Bronchial epithelial cell (primary cell): ENCODE data around the gene ATP6V0D1. TPM values are rescaled to one million over a fixed set of nuclear protein-coding genes. Genes with fewer than 3 reads are reported as not detected.

Source experiments
- DNase-seq: peaks from one replicate; pipeline ENCODE4 v3.0.0-alpha.2; 2010; ENCODE audit warnings: low read depth
- FAIRE-seq: peaks from 2 replicates; lab custom pipeline; 2011; peaks lifted over from hg19 to GRCh38; lab: Jason Lieb, UNC
- H3K27me3 ChIP-seq: 2 replicates; pipeline ENCODE4 v1.5.1; 2011; ENCODE audit warnings: low read length; ENCODE audit not compliant: control insufficient read depth, insufficient read depth
- H3K36me3 ChIP-seq: 2 replicates; pipeline ENCODE4 v1.5.1; 2011; ENCODE audit warnings: low read length; ENCODE audit not compliant: control insufficient read depth, insufficient read depth
- H3K4me3 ChIP-seq: 2 replicates; pipeline ENCODE4 v1.5.1; 2011; ENCODE audit warnings: mild to moderate bottlenecking, low read depth, low read length, control low read depth
- CTCF ChIP-seq: IDR thresholded peaks from 2 replicates; pipeline ENCODE4 v1.5.1; 2011; ENCODE audit warnings: mild to moderate bottlenecking, moderate library complexity, low read length, control low read depth, inconsistent platforms; ENCODE audit not compliant: insufficient read depth, severe bottlenecking
- total RNA-seq: library from RNA; depleted of rRNA; stranded (reverse); fragments of >200 nt; gene quantifications from 2 replicates; pipeline ENCODE4 v1.2.1, GENCODE V29; 2014

The ATP6V0D1 gene
- total RNA-seq, 1 donor from 2014 or later = 78.2 TPM

- no peak for TF ChIP-seq CTCF
- peaks cover 29% of the 10 kb centered on the region for H3K36me3 ChIP-seq
- DNase-seq (no peak), FAIRE-seq (peak; percentile 72)
- H3K4me3 ChIP-seq = no peak overlapping the region
- no peaks in the 10 kb centered on the region for H3K27me3 ChIP-seq
These were observed 29.1 kb downstream of the ATP6V0D1 start for GRCh38 chr16:67451704-67452435.

GRCh38 chr16:67451061-67451703 is 29.8 kb downstream of the ATP6V0D1 start:
- H3K4me3 ChIP-seq = no peak overlapping the region
- H3K27me3 ChIP-seq = no peaks in the 10 kb centered on the region
- DNase-seq (no peak), FAIRE-seq (no peak)
- TF ChIP-seq CTCF = no peak
- H3K36me3 ChIP-seq = peaks cover 29% of the 10 kb centered on the region

- H3K4me3 ChIP-seq = no peak overlapping the region
- FAIRE-seq (no peak), DNase-seq (no peak)
- H3K27me3 ChIP-seq = no peaks in the 10 kb centered on the region
- H3K36me3 ChIP-seq = peaks cover 29% of the 10 kb centered on the region
- no peak for TF ChIP-seq CTCF
These were observed 31.2 kb downstream of the ATP6V0D1 start for GRCh38 chr16:67449739-67450138.

- FAIRE-seq (no peak), DNase-seq (no peak)
- peaks cover 31% of the 10 kb centered on the region for H3K36me3 ChIP-seq
- no peak for TF ChIP-seq CTCF
- no peak overlapping the region for H3K4me3 ChIP-seq
- H3K27me3 ChIP-seq = no peaks in the 10 kb centered on the region
These were observed 31.6 kb downstream of the ATP6V0D1 start for GRCh38 chr16:67449336-67449735.

GRCh38 chr16:67448580-67448979 is 32.4 kb downstream of the ATP6V0D1 start:
- Histone ChIP-seq H3K4me3 (no peak overlapping the region), H3K27me3 (no peaks in the 10 kb centered on the region), H3K36me3 (peaks cover 35% of the 10 kb centered on the region)
- FAIRE-seq (no peak), DNase-seq (no peak)
- no peak for TF ChIP-seq CTCF
